Activated B cell treated with CpG ODN at 0.5 μM for 24 hours (primary cell): Measurements from ENCODE around the gene PLD2. TPM values are rescaled to one million over a fixed set of nuclear protein-coding genes. Genes with fewer than 3 reads are reported as not detected.
"Not testable (repeated sequence)": the region's sequence is repeated elsewhere in the genome, so short reads cannot be mapped to it uniquely, and the experiment has no call there.

ENCODE experiments used
- ATAC-seq: fragments of 200-7000 bp; cut with Tn5 transposase; one replicate; pipeline ENCODE4 v1.10.0; 2021; ENCODE audit warnings: low read depth, mild to moderate bottlenecking, moderate library complexity
- CTCF ChIA-PET: fragments of 350-600 bp; sonication (Branson Sonifier 250); formaldehyde crosslinking; loops from one replicate; lab custom pipeline; 2021; ENCODE audit warnings: antibody characterized with exemption; lab: Charles Lee
- POLR2A ChIA-PET: fragments of 350-600 bp; sonication (Branson Sonifier 250); formaldehyde crosslinking; loops from one replicate; lab custom pipeline; 2021; ENCODE audit warnings: antibody characterized with exemption; lab: Charles Lee
- DNase-seq: peaks from one replicate; pipeline ENCODE4 v3.0.0; 2022
- H3K27ac Mint-ChIP-seq: one replicate; pipeline ENCODE4 v1.8.0; 2020; ENCODE audit warnings: mixed read lengths
- H3K27me3 Mint-ChIP-seq: one replicate; pipeline ENCODE4 v1.8.0; 2021; ENCODE audit warnings: mixed read lengths
- H3K36me3 Mint-ChIP-seq: one replicate; pipeline ENCODE4 v1.8.0; 2021; ENCODE audit warnings: low read depth, mixed read lengths
- H3K4me1 Mint-ChIP-seq: one replicate; pipeline ENCODE4 v1.8.0; 2021; ENCODE audit warnings: mixed read lengths
- H3K4me3 Mint-ChIP-seq: one replicate; pipeline ENCODE4 v1.8.0; 2020; ENCODE audit warnings: mild to moderate bottlenecking, mixed read lengths
- H3K9me3 Mint-ChIP-seq: one replicate; pipeline ENCODE4 v1.8.0; 2020; ENCODE audit warnings: mixed read lengths
- intact Hi-C: fragments of 100-400 bp; cut with micrococcal nuclease; formaldehyde crosslinking; loops from one replicate; pipeline ENCODE4 v1.15.1; 2024
- total RNA-seq: library from RNA; stranded (reverse); gene quantifications from 2 replicates; pipeline ENCODE4 v1.2.3, GENCODE V29; 2022
- TF ChIP-seq, protein P1 (sequence below): fragments of 200-600 bp; IDR thresholded peaks from one replicate; pipeline ENCODE4 v1.8.0; 2022; ENCODE audit warnings: antibody characterized with exemption, mild to moderate bottlenecking

PLD2 gene
- total RNA-seq, 1 donor from 2014 or later: 54.3 TPM

DNA sequence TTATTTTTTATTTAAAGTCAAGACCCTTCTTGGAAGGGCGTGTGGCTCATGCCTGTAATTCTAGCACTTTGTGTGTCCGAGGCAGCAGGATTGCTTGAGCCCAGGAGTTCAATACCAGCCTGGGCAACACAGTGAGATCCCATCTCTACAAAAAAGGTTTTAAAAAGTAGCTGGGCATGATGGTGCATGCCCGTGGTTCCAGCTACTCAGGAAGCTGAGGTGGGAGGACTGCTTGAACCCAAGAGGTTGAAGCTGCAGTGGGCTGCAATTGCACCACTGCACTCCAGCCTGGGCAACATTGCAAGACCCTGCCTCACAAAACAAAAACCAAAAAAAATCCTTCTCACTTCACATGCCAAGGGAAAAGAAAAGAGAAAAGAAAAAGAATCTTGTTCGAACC, 55.8 kb downstream of the PLD2 start:
- H3K9me3 Mint-ChIP-seq: no peaks in the 10 kb centered on the region
- CTCF ChIA-PET: no interaction called here
- TF ChIP-seq, protein P1, sequence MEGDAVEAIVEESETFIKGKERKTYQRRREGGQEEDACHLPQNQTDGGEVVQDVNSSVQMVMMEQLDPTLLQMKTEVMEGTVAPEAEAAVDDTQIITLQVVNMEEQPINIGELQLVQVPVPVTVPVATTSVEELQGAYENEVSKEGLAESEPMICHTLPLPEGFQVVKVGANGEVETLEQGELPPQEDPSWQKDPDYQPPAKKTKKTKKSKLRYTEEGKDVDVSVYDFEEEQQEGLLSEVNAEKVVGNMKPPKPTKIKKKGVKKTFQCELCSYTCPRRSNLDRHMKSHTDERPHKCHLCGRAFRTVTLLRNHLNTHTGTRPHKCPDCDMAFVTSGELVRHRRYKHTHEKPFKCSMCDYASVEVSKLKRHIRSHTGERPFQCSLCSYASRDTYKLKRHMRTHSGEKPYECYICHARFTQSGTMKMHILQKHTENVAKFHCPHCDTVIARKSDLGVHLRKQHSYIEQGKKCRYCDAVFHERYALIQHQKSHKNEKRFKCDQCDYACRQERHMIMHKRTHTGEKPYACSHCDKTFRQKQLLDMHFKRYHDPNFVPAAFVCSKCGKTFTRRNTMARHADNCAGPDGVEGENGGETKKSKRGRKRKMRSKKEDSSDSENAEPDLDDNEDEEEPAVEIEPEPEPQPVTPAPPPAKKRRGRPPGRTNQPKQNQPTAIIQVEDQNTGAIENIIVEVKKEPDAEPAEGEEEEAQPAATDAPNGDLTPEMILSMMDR: no peak
- H3K4me3 Mint-ChIP-seq: no peak overlapping the region
- POLR2A ChIA-PET: no interaction called here
- intact Hi-C loops: no loop called here
- H3K36me3 Mint-ChIP-seq: peaks cover 21% of the 10 kb centered on the region
- ATAC-seq (no peak), DNase-seq (no peak)
- H3K4me1 Mint-ChIP-seq: peaks cover under 1% of the 10 kb centered on the region
- H3K27me3 Mint-ChIP-seq: no peaks in the 10 kb centered on the region
- H3K27ac Mint-ChIP-seq: no peak overlapping the region

DNA sequence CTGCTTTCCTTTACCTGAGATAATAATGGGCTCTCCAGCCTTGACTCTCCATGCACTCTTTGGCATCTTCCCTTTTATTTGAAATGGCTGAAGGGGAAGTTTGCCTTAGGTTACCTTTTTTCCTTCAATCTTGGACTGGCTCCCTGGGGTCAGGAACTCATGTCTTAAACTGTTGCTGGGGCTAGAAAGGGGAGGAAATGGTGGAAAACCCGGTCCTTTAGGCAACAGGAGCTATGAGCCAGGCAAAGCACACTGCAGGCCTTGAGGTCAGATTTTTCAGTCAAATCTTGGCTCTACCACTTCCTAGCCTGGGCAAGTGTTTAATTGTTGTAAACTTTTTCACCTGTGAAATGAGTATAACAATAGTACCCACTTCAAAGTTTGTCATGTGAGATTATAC, 56.4 kb downstream of the PLD2 start:
- Mint-ChIP-seq H3K27me3 (no peaks in the 10 kb centered on the region), H3K36me3 (peaks cover 23% of the 10 kb centered on the region), H3K4me1 (no peaks in the 10 kb centered on the region), H3K4me3 (no peak overlapping the region), H3K9me3 (no peaks in the 10 kb centered on the region), H3K27ac (no peak overlapping the region)
- CTCF ChIA-PET: no interaction called here
- DNase-seq (no peak), ATAC-seq (no peak)
- TF ChIP-seq, protein P1: no peak
- POLR2A ChIA-PET: no interaction called here
- intact Hi-C loops: no loop called here

DNA sequence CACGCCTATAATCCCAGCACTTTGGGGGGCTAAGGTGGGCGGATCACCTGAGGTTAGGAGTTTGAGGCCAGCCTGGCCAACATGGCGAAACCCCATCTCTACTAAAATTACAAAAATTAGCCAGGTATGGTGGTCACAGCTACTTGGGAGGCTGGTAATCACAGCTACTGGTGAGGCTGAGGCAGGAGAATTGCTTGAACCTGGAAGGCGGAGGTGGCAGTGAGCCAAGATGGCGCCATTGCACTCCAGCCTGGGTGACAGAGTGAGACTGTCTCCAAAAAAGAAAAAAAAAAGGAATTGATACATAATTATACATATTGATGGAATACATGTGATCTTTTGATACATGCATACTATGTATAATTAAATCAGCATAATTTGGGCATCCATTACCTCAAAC, 60.6 kb downstream of the PLD2 start:
- H3K4me1 Mint-ChIP-seq, H3K9me3 Mint-ChIP-seq, ATAC-seq, intact Hi-C loops, H3K27ac Mint-ChIP-seq, DNase-seq, POLR2A ChIA-PET, H3K4me3 Mint-ChIP-seq, H3K27me3 Mint-ChIP-seq: not testable (repeated sequence)
- CTCF ChIA-PET: interaction anchor here (0.7 kb wide), 1 partner anchor 35 kb away, joined by 6 read pairs; no protein-coding TSS in a partner anchor
- H3K36me3 Mint-ChIP-seq: peaks cover 12% of the 10 kb centered on the region

DNA sequence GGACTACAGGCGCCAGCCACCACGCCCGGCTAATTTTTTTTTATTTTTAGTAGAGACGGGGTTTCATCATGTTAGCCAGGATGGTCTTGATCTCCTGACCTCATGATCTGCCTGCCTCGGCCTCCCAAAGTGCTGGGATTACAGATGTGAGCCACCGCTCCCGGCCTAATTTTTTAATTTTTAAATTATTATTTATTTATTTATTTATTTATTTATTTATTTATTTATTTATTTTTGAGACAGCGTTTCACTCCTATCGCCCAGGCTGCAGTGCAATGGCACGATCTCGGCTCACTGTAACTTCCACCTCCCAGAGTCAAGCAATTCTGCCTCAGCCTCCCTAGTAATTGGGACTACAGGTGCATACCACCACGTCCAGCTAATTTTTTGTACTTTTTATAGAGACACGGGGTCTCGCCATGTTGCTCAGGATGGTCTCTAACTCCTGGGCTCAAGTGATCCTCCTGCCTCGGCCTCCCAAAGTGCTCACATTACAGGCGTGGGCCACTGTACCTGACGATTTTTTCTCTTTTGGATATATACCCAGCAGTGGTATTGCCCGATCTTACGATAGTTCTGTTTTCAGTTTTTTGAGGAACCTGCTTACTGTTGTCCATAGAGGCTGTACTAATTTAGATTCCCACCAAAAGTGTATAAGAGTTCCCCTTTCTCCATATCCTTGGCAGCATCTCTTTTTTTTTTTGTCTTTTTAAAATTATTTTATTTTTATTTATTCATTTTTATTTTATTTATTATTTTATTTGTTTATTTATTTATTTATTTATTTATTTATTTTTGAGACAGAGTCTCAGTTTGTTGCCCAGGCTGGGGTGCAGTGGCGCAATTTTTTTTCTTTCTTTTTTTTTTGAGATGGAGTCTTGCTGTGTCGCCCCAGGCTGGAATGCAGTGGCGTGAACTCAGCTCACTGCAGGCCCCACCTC, 62.4 kb downstream of the PLD2 start:
- H3K4me1 Mint-ChIP-seq, ATAC-seq, H3K27me3 Mint-ChIP-seq, intact Hi-C loops, H3K9me3 Mint-ChIP-seq, POLR2A ChIA-PET, DNase-seq, H3K4me3 Mint-ChIP-seq, H3K27ac Mint-ChIP-seq: not testable (repeated sequence)
- CTCF ChIA-PET: interaction anchor here (0.6 kb wide), 1 partner anchor 312 kb away, joined by 4 read pairs; no protein-coding TSS in a partner anchor
- peaks cover 14% of the 10 kb centered on the region for H3K36me3 Mint-ChIP-seq

DNA sequence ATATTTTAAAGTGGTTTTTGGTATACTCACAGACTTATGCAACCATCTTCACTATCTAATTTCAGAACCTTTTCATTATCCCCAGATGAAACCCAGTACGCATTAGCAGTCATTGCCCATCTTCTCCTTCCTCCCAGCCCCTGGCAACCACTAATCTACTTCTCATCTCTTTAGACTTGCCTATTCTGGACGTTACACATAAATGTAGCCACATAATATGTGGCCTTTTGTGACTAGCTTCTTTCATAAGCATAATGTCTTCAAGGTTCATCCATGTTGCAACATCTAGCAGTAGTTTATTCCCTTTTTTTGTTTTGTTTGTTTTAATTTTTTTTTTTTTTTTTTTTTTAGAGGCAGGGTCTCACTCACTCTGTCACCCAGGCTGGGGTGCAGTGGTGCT, 63.9 kb downstream of the PLD2 start:
- Mint-ChIP-seq H3K4me3 (no peak overlapping the region), H3K27me3 (no peaks in the 10 kb centered on the region), H3K4me1 (no peaks in the 10 kb centered on the region), H3K27ac (no peak overlapping the region), H3K36me3 (peaks cover 18% of the 10 kb centered on the region), H3K9me3 (no peaks in the 10 kb centered on the region)
- intact Hi-C loops: no loop called here
- ChIA-PET CTCF (interaction anchor here (1.4 kb wide), 1 partner anchor 10 kb away, joined by 3 read pairs; no protein-coding TSS in a partner anchor), POLR2A (interaction anchor here (0.7 kb wide), 1 partner anchor 332 kb away, joined by 4 read pairs; no protein-coding TSS in a partner anchor)
- TF ChIP-seq, protein P1: no peak
- ATAC-seq: no peak
- DNase-seq: no peak

DNA sequence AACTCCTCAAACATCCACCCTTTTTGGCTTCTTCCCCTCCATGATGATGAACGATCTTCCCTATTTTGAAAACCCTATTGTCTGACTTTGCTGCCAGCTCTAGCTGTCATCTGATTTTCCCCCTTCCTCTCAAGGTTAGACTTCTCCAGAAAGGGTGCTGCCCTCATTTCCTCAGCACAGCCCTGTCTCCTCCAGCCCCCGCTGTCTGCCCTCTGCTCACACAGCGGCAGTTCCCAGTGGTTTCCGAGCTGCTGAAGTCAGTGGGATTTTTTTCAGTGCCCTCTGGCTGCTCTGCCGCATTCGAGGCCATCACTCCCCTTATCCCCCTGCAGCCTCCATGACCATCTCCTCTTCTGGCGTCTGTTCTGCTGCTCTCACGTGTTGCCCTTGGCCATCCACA, 65.8 kb downstream of the PLD2 start:
- no peaks in the 10 kb centered on the region for H3K4me1 Mint-ChIP-seq
- peaks cover 27% of the 10 kb centered on the region for H3K36me3 Mint-ChIP-seq
- ChIA-PET CTCF (no interaction called here), POLR2A (no interaction called here)
- no peak for DNase-seq
- ATAC-seq: no peak
- H3K27me3 Mint-ChIP-seq: no peaks in the 10 kb centered on the region
- no peak overlapping the region for H3K4me3 Mint-ChIP-seq
- H3K9me3 Mint-ChIP-seq: no peaks in the 10 kb centered on the region
- intact Hi-C loops: no loop called here
- H3K27ac Mint-ChIP-seq: no peak overlapping the region
- TF ChIP-seq, protein P1: no peak
